HG02943 (cell line): ENCODE results near the gene ZNF493.

Experiments
- ATAC-seq: cut with Tn5 transposase; IDR thresholded peaks from one replicate; pipeline ENCODE4 v1.9.1; 2021; ENCODE audit warnings: mild to moderate bottlenecking, low read depth, moderate library complexity; ENCODE audit not compliant: unreplicated experiment

ZNF493 gene

GRCh38 chr19:21460686-21461085 lies 63.8 kb downstream of the ZNF493 start:
- ATAC-seq, result no peak

- no peak for ATAC-seq
These were observed 65.6 kb downstream of the ZNF493 start for GRCh38 chr19:21462540-21462939.

GRCh38 chr19:21463449-21464105 lies 66.6 kb downstream of the ZNF493 start:
- ATAC-seq, result no peak

GRCh38 chr19:21466627-21467026 lies 69.7 kb downstream of the ZNF493 start:
- ATAC-seq, result no peak

- no peak for ATAC-seq
These were observed 71.9 kb downstream of the ZNF493 start for GRCh38 chr19:21468791-21469190.

GRCh38 chr19:21472507-21472906 lies 75.6 kb downstream of the ZNF493 start:
- no peak for ATAC-seq

- no peak for ATAC-seq
These were observed 77.8 kb downstream of the ZNF493 start for GRCh38 chr19:21474671-21475181.
